Nephron (organoid): ENCODE results near the gene SLC25A33.

Experiments used
- H3K27ac Mint-ChIP-seq, 3 experiments: 2 replicates each; pipeline ENCODE4 v1.8.0; 2020; ENCODE audit warnings: mixed read lengths in 3 of 3, mild to moderate bottlenecking in 2 of 3, moderate library complexity in 1 of 3
- H3K27me3 Mint-ChIP-seq: 2 replicates; pipeline ENCODE4 v1.8.0; 2021; ENCODE audit warnings: low read depth, mild to moderate bottlenecking, moderate library complexity, mixed read lengths
- H3K36me3 Mint-ChIP-seq: 2 replicates; pipeline ENCODE4 v1.8.0; 2020; ENCODE audit warnings: low read depth, mixed read lengths
- H3K4me1 Mint-ChIP-seq: 2 replicates; pipeline ENCODE4 v1.8.0; 2020; ENCODE audit warnings: mixed read lengths
- H3K4me3 Mint-ChIP-seq, 3 experiments: 2 replicates each; pipeline ENCODE4 v1.8.0; 2020; ENCODE audit warnings: mild to moderate bottlenecking in 3 of 3, mixed read lengths in 3 of 3, moderate library complexity in 2 of 3
- H3K9me3 Mint-ChIP-seq: 2 replicates; pipeline ENCODE4 v1.8.0; 2020; ENCODE audit warnings: mixed read lengths
- CTCF ChIP-seq, 3 experiments: fragments of 200-600 bp; sonication (generic); IDR thresholded peaks; one replicate each; pipeline ENCODE4 v1.5.0; 2021; ENCODE audit warnings: antibody characterized with exemption in 3 of 3; ENCODE audit not compliant: unreplicated experiment in 3 of 3

Gene SLC25A33

GRCh38 chr1:9518454-9518998 lies 20.7 kb upstream of the SLC25A33 start:
- peaks cover 4% of the 10 kb centered on the region for H3K27me3 Mint-ChIP-seq
- H3K4me1 Mint-ChIP-seq, result peaks cover 5% of the 10 kb centered on the region
- TF ChIP-seq CTCF (IDR thresholded peaks at IDR 0.05; ENCODE audit: unreplicated experiment in 3 of 3), result no peak
- H3K27ac Mint-ChIP-seq, result no peak overlapping the region
- H3K9me3 Mint-ChIP-seq, result peaks cover 6% of the 10 kb centered on the region
- H3K36me3 Mint-ChIP-seq, result no peaks in the 10 kb centered on the region
- no peak overlapping the region for H3K4me3 Mint-ChIP-seq

GRCh38 chr1:9520411-9520810 lies 18.9 kb upstream of the SLC25A33 start:
- no peak overlapping the region for H3K4me3 Mint-ChIP-seq
- H3K9me3 Mint-ChIP-seq, result no peaks in the 10 kb centered on the region
- peaks cover 5% of the 10 kb centered on the region for H3K4me1 Mint-ChIP-seq
- H3K27ac Mint-ChIP-seq, result no peak overlapping the region
- H3K27me3 Mint-ChIP-seq, result peaks cover 4% of the 10 kb centered on the region
- H3K36me3 Mint-ChIP-seq, result no peaks in the 10 kb centered on the region
- no peak for TF ChIP-seq CTCF (IDR thresholded peaks at IDR 0.05; ENCODE audit: unreplicated experiment in 3 of 3)

- peaks cover 11% of the 10 kb centered on the region for H3K4me1 Mint-ChIP-seq
- no peak overlapping the region for H3K27ac Mint-ChIP-seq
- no peaks in the 10 kb centered on the region for H3K9me3 Mint-ChIP-seq
- TF ChIP-seq CTCF (IDR thresholded peaks at IDR 0.05; ENCODE audit: unreplicated experiment in 3 of 3), result no peak
- no peaks in the 10 kb centered on the region for H3K36me3 Mint-ChIP-seq
- no peaks in the 10 kb centered on the region for H3K27me3 Mint-ChIP-seq
- H3K4me3 Mint-ChIP-seq, result no peak overlapping the region
These were observed 10.1 kb upstream of the SLC25A33 start for GRCh38 chr1:9529190-9529589.

GRCh38 chr1:9530320-9530719 lies 8.9 kb upstream of the SLC25A33 start:
- H3K27ac Mint-ChIP-seq, result no peak overlapping the region
- peaks cover 11% of the 10 kb centered on the region for H3K4me1 Mint-ChIP-seq
- TF ChIP-seq CTCF (IDR thresholded peaks at IDR 0.05; ENCODE audit: unreplicated experiment in 3 of 3), result no peak
- no peaks in the 10 kb centered on the region for H3K9me3 Mint-ChIP-seq
- H3K36me3 Mint-ChIP-seq, result no peaks in the 10 kb centered on the region
- no peak overlapping the region for H3K4me3 Mint-ChIP-seq
- H3K27me3 Mint-ChIP-seq, result no peaks in the 10 kb centered on the region

GRCh38 chr1:9534953-9535352 lies 4.3 kb upstream of the SLC25A33 start:
- TF ChIP-seq CTCF (IDR thresholded peaks at IDR 0.05; ENCODE audit: unreplicated experiment in 3 of 3), result no peak
- no peaks in the 10 kb centered on the region for H3K27me3 Mint-ChIP-seq
- H3K4me3 Mint-ChIP-seq, result no peak overlapping the region
- H3K9me3 Mint-ChIP-seq, result no peaks in the 10 kb centered on the region
- H3K27ac Mint-ChIP-seq, result no peak overlapping the region
- no peaks in the 10 kb centered on the region for H3K36me3 Mint-ChIP-seq
- H3K4me1 Mint-ChIP-seq, result peaks cover 19% of the 10 kb centered on the region

- Mint-ChIP-seq H3K9me3 (no peaks in the 10 kb centered on the region), H3K4me1 (peaks cover 27% of the 10 kb centered on the region), H3K36me3 (no peaks in the 10 kb centered on the region), H3K4me3 (no peak overlapping the region), H3K27me3 (no peaks in the 10 kb centered on the region), H3K27ac (no peak overlapping the region)
- TF ChIP-seq CTCF (IDR thresholded peaks at IDR 0.05; ENCODE audit: unreplicated experiment in 3 of 3), result no peak
These were observed 3.0 kb upstream of the SLC25A33 start for GRCh38 chr1:9536301-9536700.
